HUES6 (cell line): ENCODE measurements around the gene MBD3L3.
"Not testable (repeated sequence)": the region's sequence is repeated elsewhere in the genome, so short reads cannot be mapped to it uniquely, and the experiment has no call there.

Experiments
- H3K27ac ChIP-seq: 2 replicates; pipeline ENCODE4 v1.7.0; 2013; ENCODE audit warnings: low read depth, mild to moderate bottlenecking, low read length, inconsistent platforms
- H3K27me3 ChIP-seq: 2 replicates; pipeline ENCODE4 v1.6.1; 2013; ENCODE audit warnings: low read length; ENCODE audit not compliant: control insufficient read depth, insufficient read depth
- H3K36me3 ChIP-seq: 2 replicates; pipeline ENCODE4 v1.6.1; 2013; ENCODE audit warnings: low read length; ENCODE audit not compliant: control insufficient read depth, insufficient read depth
- H3K4me1 ChIP-seq: 2 replicates; pipeline ENCODE4 v1.6.1; 2013; ENCODE audit warnings: low read length; ENCODE audit not compliant: control insufficient read depth, insufficient read depth
- H3K4me3 ChIP-seq: 2 replicates; pipeline ENCODE4 v1.5.1; 2013; ENCODE audit warnings: low read depth, low read length
- H3K9ac ChIP-seq: one replicate; pipeline ENCODE4 v1.6.1; 2013; ENCODE audit warnings: mild to moderate bottlenecking, low read length
- H3K9me3 ChIP-seq: 2 replicates; pipeline ENCODE4 v1.6.1; 2013; ENCODE audit warnings: low read depth, low read length; ENCODE audit not compliant: control insufficient read depth, insufficient read depth

MBD3L3 gene

GRCh38 chr19:7078008-7078407, 19.5 kb upstream of the MBD3L3 start:
- Histone ChIP-seq H3K27me3 (no peaks in the 10 kb centered on the region), H3K9me3 (peaks cover 66% of the 10 kb centered on the region), H3K27ac (no peak overlapping the region), H3K4me3 (no peak overlapping the region), H3K9ac (no peak overlapping the region), H3K4me1 (no peaks in the 10 kb centered on the region), H3K36me3 (peaks cover 93% of the 10 kb centered on the region)

GRCh38 chr19:7076151-7076550, 17.7 kb upstream of the MBD3L3 start:
- H3K4me1 ChIP-seq: no peaks in the 10 kb centered on the region
- peaks cover 86% of the 10 kb centered on the region for H3K36me3 ChIP-seq
- H3K9me3 ChIP-seq: peaks cover 48% of the 10 kb centered on the region
- no peak overlapping the region for H3K9ac ChIP-seq
- no peaks in the 10 kb centered on the region for H3K27me3 ChIP-seq
- H3K27ac ChIP-seq: no peak overlapping the region
- H3K4me3 ChIP-seq: no peak overlapping the region

- no peaks in the 10 kb centered on the region for H3K4me1 ChIP-seq
- H3K27ac ChIP-seq: no peak overlapping the region
- no peaks in the 10 kb centered on the region for H3K27me3 ChIP-seq
- peaks cover 77% of the 10 kb centered on the region for H3K36me3 ChIP-seq
- H3K4me3 ChIP-seq: no peak overlapping the region
- no peak overlapping the region for H3K9ac ChIP-seq
- H3K9me3 ChIP-seq: peaks cover 35% of the 10 kb centered on the region
Measured at GRCh38 chr19:7074705-7075282, 16.3 kb upstream of the MBD3L3 start.

- Histone ChIP-seq H3K36me3 (peaks cover 56% of the 10 kb centered on the region), H3K4me1 (no peaks in the 10 kb centered on the region), H3K9me3 (peaks cover 18% of the 10 kb centered on the region), H3K27ac (no peak overlapping the region), H3K4me3 (no peak overlapping the region), H3K27me3 (no peaks in the 10 kb centered on the region), H3K9ac (no peak overlapping the region)
Measured at GRCh38 chr19:7072541-7072940, 14.1 kb upstream of the MBD3L3 start.

GRCh38 chr19:7069904-7070226, 11.4 kb upstream of the MBD3L3 start:
- peaks cover 9% of the 10 kb centered on the region; the same call in 1 of the 2 replicates for H3K9me3 ChIP-seq
- no peaks in the 10 kb centered on the region for H3K4me1 ChIP-seq
- H3K4me3 ChIP-seq: peak overlapping the region; percentile 100
- H3K27ac ChIP-seq: peak overlapping the region; percentile 87
- no peaks in the 10 kb centered on the region for H3K27me3 ChIP-seq
- peaks cover 29% of the 10 kb centered on the region for H3K36me3 ChIP-seq
- peak overlapping the region; percentile 87 for H3K9ac ChIP-seq

GRCh38 chr19:7069042-7069903, 10.8 kb upstream of the MBD3L3 start, which contains the start of gene ZNF557:
ZNF557 (plus strand) TSS chr19:7069703; CDS start chr19:7075075, 5,372 bp downstream.
- peaks cover 23% of the 10 kb centered on the region for H3K36me3 ChIP-seq
- peak within 1 kb of the TSS; percentile 87 for H3K27ac ChIP-seq
- H3K27me3 ChIP-seq: no peaks in the 10 kb centered on the region
- no peaks in the 10 kb centered on the region for H3K4me1 ChIP-seq
- peaks cover 9% of the 10 kb centered on the region; the same call in 1 of the 2 replicates for H3K9me3 ChIP-seq
- peak within 1 kb of the TSS; percentile 87 for H3K9ac ChIP-seq
- peak within 1 kb of the TSS; percentile 100 for H3K4me3 ChIP-seq

GRCh38 chr19:7068599-7068998, 10.1 kb upstream of the MBD3L3 start:
- H3K4me3 ChIP-seq: peak overlapping the region; percentile 39
- peaks cover 20% of the 10 kb centered on the region for H3K36me3 ChIP-seq
- no peak overlapping the region for H3K27ac ChIP-seq
- H3K9me3 ChIP-seq: peaks cover 11% of the 10 kb centered on the region; the same call in 1 of the 2 replicates
- H3K27me3 ChIP-seq: no peaks in the 10 kb centered on the region
- H3K4me1 ChIP-seq: no peaks in the 10 kb centered on the region
- no peak overlapping the region for H3K9ac ChIP-seq

- H3K27me3 ChIP-seq: no peaks in the 10 kb centered on the region
- peaks cover 13% of the 10 kb centered on the region for H3K36me3 ChIP-seq
- no peaks in the 10 kb centered on the region for H3K4me1 ChIP-seq
- H3K9me3 ChIP-seq: peaks cover 11% of the 10 kb centered on the region; the same call in 1 of the 2 replicates
- no peak overlapping the region for H3K4me3 ChIP-seq
- no peak overlapping the region for H3K27ac ChIP-seq
- no peak overlapping the region for H3K9ac ChIP-seq
Measured at GRCh38 chr19:7067716-7068115, 9.2 kb upstream of the MBD3L3 start.

- H3K27ac ChIP-seq, H3K4me3 ChIP-seq, H3K4me1 ChIP-seq, H3K36me3 ChIP-seq, H3K9ac ChIP-seq, H3K27me3 ChIP-seq: not testable (repeated sequence)
- H3K9me3 ChIP-seq: peaks cover 11% of the 10 kb centered on the region; the same call in 1 of the 2 replicates
Measured at GRCh38 chr19:7067122-7067521, 8.6 kb upstream of the MBD3L3 start.

GRCh38 chr19:7063764-7064418, 5.4 kb upstream of the MBD3L3 start:
- Histone ChIP-seq H3K27ac (no peak overlapping the region), H3K9me3 (peaks cover 11% of the 10 kb centered on the region; the same call in 1 of the 2 replicates), H3K4me1 (no peaks in the 10 kb centered on the region), H3K36me3 (no peaks in the 10 kb centered on the region), H3K9ac (no peak overlapping the region), H3K4me3 (no peak overlapping the region), H3K27me3 (no peaks in the 10 kb centered on the region)

- no peak overlapping the region for H3K27ac ChIP-seq
- no peak overlapping the region for H3K4me3 ChIP-seq
- H3K4me1 ChIP-seq: no peaks in the 10 kb centered on the region
- no peaks in the 10 kb centered on the region for H3K36me3 ChIP-seq
- peaks cover 11% of the 10 kb centered on the region; the same call in 1 of the 2 replicates for H3K9me3 ChIP-seq
- H3K27me3 ChIP-seq: no peaks in the 10 kb centered on the region
- no peak overlapping the region for H3K9ac ChIP-seq
Measured at GRCh38 chr19:7063339-7063738, 4.9 kb upstream of the MBD3L3 start.
